ENCODE data around the gene ERC2. TPM values are rescaled to one million over a fixed set of nuclear protein-coding genes. Genes with fewer than 3 reads are reported as not detected.

Gene ERC2
- total and polyA plus RNA-seq, 2 of the 8 experiments (the other 6 are each of a cell fraction or from before 2014, with no cell fraction given) = 16.4 to 22.8 TPM

DNA sequence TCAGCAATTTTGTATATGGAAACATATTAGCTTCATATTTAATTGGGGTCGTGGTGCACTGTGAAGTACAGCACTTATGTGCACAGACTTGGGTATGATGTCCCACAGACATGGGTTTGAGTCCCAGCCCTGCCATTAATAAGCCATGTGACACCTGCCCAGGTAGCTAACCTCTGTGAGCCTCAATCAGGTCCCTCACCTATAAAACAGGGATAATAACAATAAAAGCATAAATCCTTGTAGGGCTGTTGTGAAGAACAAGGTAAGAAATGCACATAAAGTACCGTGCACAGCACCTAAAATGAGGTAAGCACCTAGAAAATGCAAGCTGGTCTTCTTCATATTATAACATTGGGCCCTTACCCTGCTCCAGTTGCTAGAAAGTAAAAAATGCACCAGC lies 807.6 kb downstream of the ERC2 start:
- Histone ChIP-seq H4K91ac (replicated peaks; ENCODE audit: insufficient read length, low read length) (no peak overlapping the region), H2AK5ac (ENCODE audit: low read depth, low read length) (no peak overlapping the region), H3K36me3 (ENCODE audit: control insufficient read depth in 2 of 4, insufficient read depth in 4 of 4, low read length in 3 of 4) (no peaks in the 10 kb centered on the region), H3K27me3 (replicated peaks in 1 of 4; ENCODE audit: control insufficient read depth in 3 of 4, extremely low read depth in 1 of 4, insufficient read depth in 3 of 4, low read length in 3 of 4) (no peaks in the 10 kb centered on the region), H3K23me2 (ENCODE audit: low read depth, low read length) (no peaks in the 10 kb centered on the region), H4K8ac (ENCODE audit: extremely low read depth, insufficient read depth, low read length) (no peak overlapping the region), H3K27ac (ENCODE audit: low read depth, low read length) (no peak overlapping the region), H3K4ac (replicated peaks; ENCODE audit: insufficient read length, low read depth, low read length) (no peak overlapping the region), H3K79me1 (ENCODE audit: low read depth, low read length) (no peaks in the 10 kb centered on the region), H2BK12ac (ENCODE audit: low read depth, low read length) (no peak overlapping the region), H2BK20ac (ENCODE audit: low read length) (no peak overlapping the region), H4K20me1 (replicated peaks in 1 of 2; ENCODE audit: control insufficient read depth in 1 of 2, insufficient read depth in 2 of 2, low read length in 2 of 2) (no peaks in the 10 kb centered on the region), H3K56ac (replicated peaks; ENCODE audit: insufficient read length, low read depth, low read length) (no peak overlapping the region), H3K79me2 (ENCODE audit: control insufficient read depth in 1 of 2, insufficient read depth in 2 of 2, low read length in 2 of 2) (no peaks in the 10 kb centered on the region), H3K4me2 (ENCODE audit: insufficient read depth in 1 of 2, low read depth in 2 of 2, low read length in 2 of 2) (no peak overlapping the region), H2AFZ (ENCODE audit: low read length) (no peak overlapping the region), H3K9ac (replicated peaks in 1 of 4; ENCODE audit: extremely low read depth in 1 of 4, low read depth in 3 of 4, low read length in 3 of 4) (no peak overlapping the region), H4K5ac (ENCODE audit: insufficient read length, low read depth, low read length) (no peak overlapping the region), H2BK15ac (ENCODE audit: low read length) (no peak overlapping the region), H3K9me3 (ENCODE audit: insufficient read depth in 2 of 2, low read depth in 1 of 2, low read length in 1 of 2) (no peaks in the 10 kb centered on the region), H3K4me3 (ENCODE audit: extremely low read depth in 1 of 4, insufficient read depth in 2 of 4, low read depth in 3 of 4, low read length in 4 of 4) (no peak overlapping the region), H3K4me1 (replicated peaks in 1 of 4; ENCODE audit: control insufficient read depth in 3 of 4, insufficient read depth in 4 of 4, low read length in 3 of 4) (peaks cover 8 to 29% (median 19%) of the 10 kb centered on the region in 4 experiments), H2BK5ac (ENCODE audit: low read depth, low read length) (no peak overlapping the region), H3K23ac (ENCODE audit: insufficient read length) (no peak overlapping the region), H2BK120ac (replicated peaks; ENCODE audit: low read depth, low read length) (no peak overlapping the region), H3K14ac (ENCODE audit: insufficient read length) (no peak overlapping the region), H3K18ac (ENCODE audit: extremely low read depth, low read length) (no peak overlapping the region)
- no peak for DNase-seq (ENCODE audit: low read depth in 1 of 2, low spot score in 2 of 2)
- CTCF ChIA-PET (ENCODE audit: partially characterized antibody) = interaction anchor here (0.6 to 2.0 kb wide), 10 partner anchors 11 to 590 kb away, joined by 3 to 6 read pairs (median 3); partner anchors contain the start of gene WNT5A
- no peak for FAIRE-seq
- 89% methylated on average over 2 of the region's 2 CpGs; no CpG with 5 or more reads in 1 of the 2 experiments for WGBS, 2 experiments (ENCODE audit: extremely low coverage in 1 of 2, insufficient coverage in 1 of 2, insufficient read length in 1 of 2, insufficient replicate concordance in 2 of 2, low coverage in 1 of 2, low lambda C conversion rate in 2 of 2, missing lambda C conversion rate in 1 of 2)
- POLR2A ChIA-PET (ENCODE audit: partially characterized antibody) = interaction anchor here (1.0 to 1.7 kb wide), 2 partner anchors 13 to 32 kb away, joined by 3 to 5 read pairs; no protein-coding TSS in a partner anchor
- no peak for TF ChIP-seq SP2 (IDR thresholded peaks at IDR 0.05; ENCODE audit: low read length)
- TF ChIP-seq RAD21 (IDR thresholded peaks at IDR 0.05 in 1 of 2, conservative IDR thresholded peaks at IDR 0.05 in 1 of 2; ENCODE audit: low read depth in 2 of 2, low read length in 2 of 2) = no peak
- no peak for TF ChIP-seq POU5F1 (IDR thresholded peaks at IDR 0.05; ENCODE audit: low read depth, low read length)
- TF ChIP-seq CBX8 (IDR thresholded peaks at IDR 0.05; ENCODE audit: borderline replicate concordance, low read depth, low read length) = no peak
- TF ChIP-seq GTF2F1 (IDR thresholded peaks at IDR 0.05; ENCODE audit: borderline replicate concordance, low read depth, low read length) = no peak
- no peak for TF ChIP-seq SUZ12 (IDR thresholded peaks at IDR 0.05; ENCODE audit: low read length)
- no peak for TF ChIP-seq KDM1A (IDR thresholded peaks at IDR 0.05; ENCODE audit: borderline replicate concordance, low read length)
- no peak for TF ChIP-seq EP300 (IDR thresholded peaks at IDR 0.05; ENCODE audit: borderline replicate concordance in 1 of 2, low read depth in 2 of 2, low read length in 2 of 2)
- no peak for TF ChIP-seq RBBP5 (IDR thresholded peaks at IDR 0.05; ENCODE audit: borderline replicate concordance, low read depth, low read length)
- TF ChIP-seq TAF7 (optimal IDR thresholded peaks at IDR 0.05; ENCODE audit: borderline replicate concordance, low read depth, low read length) = no peak
- no peak for TF ChIP-seq SP4 (IDR thresholded peaks at IDR 0.05; ENCODE audit: low read length)
- no peak for TF ChIP-seq YY1 (IDR thresholded peaks at IDR 0.05; ENCODE audit: low read depth, low read length)
- TF ChIP-seq FOSL1 (IDR thresholded peaks at IDR 0.05; ENCODE audit: insufficient read depth, low read depth, low read length) = no peak
- no peak for TF ChIP-seq CREB1 (IDR thresholded peaks at IDR 0.05)

All from H1 (cell line).